SK-N-SH treated with all-trans-retinoic acid at 6 μM for 48 hours (cell line): ENCODE data around the gene ADH1B.

Source experiments
- ATAC-seq: fragments of 200-7000 bp; cut with Tn5 transposase; 3 replicates; pipeline ENCODE4 v1.9.1; 2020; ENCODE audit warnings: mild to moderate bottlenecking, moderate library complexity
- ARNTL ChIP-seq: fragments of 450-650 bp; formaldehyde crosslinking; IDR thresholded peaks from 2 replicates; pipeline ENCODE4 v1.5.0; 2020; ENCODE audit warnings: low read depth, mild to moderate bottlenecking, moderate library complexity, borderline replicate concordance
- BACH2 ChIP-seq: fragments of 250-450 bp; sonication (Bioruptor Pico); IDR thresholded peaks from 2 replicates; pipeline ENCODE4 v1.9.0; 2021; ENCODE audit warnings: mild to moderate bottlenecking, borderline replicate concordance
- CREB5 ChIP-seq: fragments of 250-450 bp; sonication (Bioruptor Pico); IDR thresholded peaks from 2 replicates; pipeline ENCODE4 v1.5.1; 2020; ENCODE audit warnings: low read depth, mild to moderate bottlenecking, moderate library complexity
- CSDC2 ChIP-seq: fragments of 250-450 bp; sonication (Bioruptor Pico); IDR thresholded peaks from 2 replicates; pipeline ENCODE4 v1.5.0; 2020; ENCODE audit warnings: mild to moderate bottlenecking, moderate library complexity
- ESRRG ChIP-seq: fragments of 250-450 bp; sonication (Bioruptor Pico); IDR thresholded peaks from 2 replicates; pipeline ENCODE4 v1.6.1; 2021; ENCODE audit warnings: mild to moderate bottlenecking
- GLIS3 ChIP-seq: fragments of 250-450 bp; sonication (Bioruptor Pico); IDR thresholded peaks from 2 replicates; pipeline ENCODE4 v1.5.0; 2020; ENCODE audit warnings: mild to moderate bottlenecking, moderate library complexity
- OSR1 ChIP-seq: fragments of 250-450 bp; sonication (Bioruptor Pico); IDR thresholded peaks from 2 replicates; pipeline ENCODE4 v1.8.0; 2022; ENCODE audit warnings: moderate library complexity, mild to moderate bottlenecking, inconsistent platforms
- PATZ1 ChIP-seq: fragments of 250-450 bp; sonication (Bioruptor Pico); IDR thresholded peaks from 2 replicates; pipeline ENCODE4 v1.8.0; 2020; ENCODE audit warnings: mild to moderate bottlenecking, moderate library complexity, borderline replicate concordance
- PPARA ChIP-seq: fragments of 250-450 bp; sonication (Bioruptor Pico); IDR thresholded peaks from 2 replicates; pipeline ENCODE4 v1.5.0; 2020; ENCODE audit warnings: mild to moderate bottlenecking, borderline replicate concordance
- RARB ChIP-seq: fragments of 250-450 bp; sonication (Bioruptor Pico); IDR thresholded peaks from 2 replicates; pipeline ENCODE4 v1.8.0; 2021; ENCODE audit warnings: mild to moderate bottlenecking, moderate library complexity
- SNAI2 ChIP-seq: fragments of 250-450 bp; sonication (Bioruptor Pico); IDR thresholded peaks from 2 replicates; pipeline ENCODE4 v1.5.0; 2020; ENCODE audit warnings: mild to moderate bottlenecking, moderate library complexity
- TCF4 ChIP-seq: fragments of 250-450 bp; sonication (Bioruptor Pico); IDR thresholded peaks from 2 replicates; pipeline ENCODE4 v1.8.0; 2021; ENCODE audit warnings: mild to moderate bottlenecking, moderate library complexity, borderline replicate concordance
- TSHZ2 ChIP-seq: fragments of 250-450 bp; sonication (Bioruptor Pico); IDR thresholded peaks from 2 replicates; pipeline ENCODE4 v1.5.0; 2020; ENCODE audit warnings: mild to moderate bottlenecking, moderate library complexity
- ZC3H10 ChIP-seq: fragments of 250-450 bp; sonication (Bioruptor Pico); IDR thresholded peaks from 2 replicates; pipeline ENCODE4 v1.5.1; 2021; ENCODE audit warnings: mild to moderate bottlenecking, moderate library complexity
- ZFP3 ChIP-seq: fragments of 250-450 bp; sonication (Bioruptor Pico); IDR thresholded peaks from 2 replicates; pipeline ENCODE4 v1.5.0; 2020; ENCODE audit warnings: mild to moderate bottlenecking, moderate library complexity
- ZFP30 ChIP-seq: fragments of 450-650 bp; formaldehyde crosslinking; IDR thresholded peaks from 2 replicates; pipeline ENCODE4 v1.5.0; 2022; ENCODE audit warnings: mild to moderate bottlenecking, moderate library complexity
- ZNF70 ChIP-seq: fragments of 450-650 bp; formaldehyde crosslinking; IDR thresholded peaks from 2 replicates; pipeline ENCODE4 v1.5.0; 2020; ENCODE audit warnings: mild to moderate bottlenecking, moderate library complexity
- ZNF8 ChIP-seq: fragments of 450-650 bp; formaldehyde crosslinking; IDR thresholded peaks from 2 replicates; pipeline ENCODE4 v1.5.0; 2020; ENCODE audit warnings: mild to moderate bottlenecking, moderate library complexity
- TF ChIP-seq, protein P1 (sequence below): fragments of 250-450 bp; sonication (Bioruptor Pico); IDR thresholded peaks from 2 replicates; pipeline ENCODE4 v1.5.1; 2021; ENCODE audit warnings: mild to moderate bottlenecking, moderate library complexity
- TF ChIP-seq, protein P2 (sequence below): fragments of 250-450 bp; sonication (Bioruptor Pico); IDR thresholded peaks from 2 replicates; pipeline ENCODE4 v1.8.0; 2021; ENCODE audit warnings: low read depth, mild to moderate bottlenecking, moderate library complexity, borderline replicate concordance

Gene ADH1B

DNA sequence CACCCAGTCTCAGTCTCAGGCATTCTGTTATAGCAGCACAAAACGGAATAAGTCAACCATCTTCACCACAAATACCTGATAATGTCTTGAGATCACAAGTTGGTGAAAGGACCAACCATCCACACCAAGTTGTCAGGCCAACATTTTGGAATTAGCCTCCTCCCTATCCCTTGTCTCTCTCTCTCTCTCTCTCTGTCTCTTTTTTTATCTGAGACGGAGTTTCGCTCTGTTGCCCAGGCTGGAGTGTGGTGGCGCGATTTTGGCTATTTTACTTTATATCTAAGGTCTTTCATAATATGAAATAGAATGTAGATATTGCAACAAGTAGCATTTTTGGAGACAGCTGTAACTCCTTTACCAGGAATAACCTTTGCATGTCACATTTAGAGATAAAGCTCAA lies 46.2 kb downstream of the ADH1B start:
- no peak for TF ChIP-seq PPARA (CRISPR knock-in tag)
- TF ChIP-seq OSR1 (CRISPR knock-in tag) = no peak
- TF ChIP-seq BACH2 (CRISPR knock-in tag) = no peak
- TF ChIP-seq ARNTL (CRISPR knock-in tag) = no peak
- no peak for TF ChIP-seq TCF4 (CRISPR knock-in tag)
- TF ChIP-seq TSHZ2 (CRISPR knock-in tag) = no peak
- no peak for TF ChIP-seq ZFP3 (CRISPR knock-in tag)
- TF ChIP-seq ZFP30 = no peak
- TF ChIP-seq ZNF70 (CRISPR knock-in tag) = no peak
- TF ChIP-seq, protein P1, sequence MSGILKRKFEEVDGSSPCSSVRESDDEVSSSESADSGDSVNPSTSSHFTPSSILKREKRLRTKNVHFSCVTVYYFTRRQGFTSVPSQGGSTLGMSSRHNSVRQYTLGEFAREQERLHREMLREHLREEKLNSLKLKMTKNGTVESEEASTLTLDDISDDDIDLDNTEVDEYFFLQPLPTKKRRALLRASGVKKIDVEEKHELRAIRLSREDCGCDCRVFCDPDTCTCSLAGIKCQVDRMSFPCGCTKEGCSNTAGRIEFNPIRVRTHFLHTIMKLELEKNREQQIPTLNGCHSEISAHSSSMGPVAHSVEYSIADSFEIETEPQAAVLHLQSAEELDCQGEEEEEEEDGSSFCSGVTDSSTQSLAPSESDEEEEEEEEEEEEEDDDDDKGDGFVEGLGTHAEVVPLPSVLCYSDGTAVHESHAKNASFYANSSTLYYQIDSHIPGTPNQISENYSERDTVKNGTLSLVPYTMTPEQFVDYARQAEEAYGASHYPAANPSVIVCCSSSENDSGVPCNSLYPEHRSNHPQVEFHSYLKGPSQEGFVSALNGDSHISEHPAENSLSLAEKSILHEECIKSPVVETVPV = no peak
- no peak for TF ChIP-seq ZC3H10 (CRISPR knock-in tag)
- TF ChIP-seq RARB = no peak
- TF ChIP-seq ESRRG (CRISPR knock-in tag) = no peak
- no peak for TF ChIP-seq PATZ1 (CRISPR knock-in tag)
- no peak for TF ChIP-seq CSDC2 (CRISPR knock-in tag)
- no peak for ATAC-seq

DNA sequence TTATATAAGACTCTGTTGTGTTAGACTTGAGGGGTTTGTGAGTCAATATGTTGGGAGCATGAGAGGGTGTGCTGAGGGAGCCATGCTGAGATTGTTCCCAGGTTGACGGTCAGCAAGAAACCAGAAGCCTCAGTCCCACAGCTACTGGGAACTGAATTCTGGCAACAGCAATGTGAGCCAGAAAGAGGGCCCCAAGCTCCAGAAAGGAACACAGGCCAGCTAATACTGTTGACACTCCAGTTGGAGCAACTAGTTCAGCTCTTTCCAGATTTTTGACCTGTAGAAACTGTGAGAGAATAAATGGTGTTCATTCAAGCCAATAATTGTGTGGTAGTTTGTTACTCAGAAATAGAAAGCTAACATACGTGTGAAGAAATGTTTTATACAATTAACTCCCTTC lies 47.5 kb downstream of the ADH1B start:
- no peak for TF ChIP-seq ZFP30
- TF ChIP-seq, protein P1 = no peak
- TF ChIP-seq, protein P2, sequence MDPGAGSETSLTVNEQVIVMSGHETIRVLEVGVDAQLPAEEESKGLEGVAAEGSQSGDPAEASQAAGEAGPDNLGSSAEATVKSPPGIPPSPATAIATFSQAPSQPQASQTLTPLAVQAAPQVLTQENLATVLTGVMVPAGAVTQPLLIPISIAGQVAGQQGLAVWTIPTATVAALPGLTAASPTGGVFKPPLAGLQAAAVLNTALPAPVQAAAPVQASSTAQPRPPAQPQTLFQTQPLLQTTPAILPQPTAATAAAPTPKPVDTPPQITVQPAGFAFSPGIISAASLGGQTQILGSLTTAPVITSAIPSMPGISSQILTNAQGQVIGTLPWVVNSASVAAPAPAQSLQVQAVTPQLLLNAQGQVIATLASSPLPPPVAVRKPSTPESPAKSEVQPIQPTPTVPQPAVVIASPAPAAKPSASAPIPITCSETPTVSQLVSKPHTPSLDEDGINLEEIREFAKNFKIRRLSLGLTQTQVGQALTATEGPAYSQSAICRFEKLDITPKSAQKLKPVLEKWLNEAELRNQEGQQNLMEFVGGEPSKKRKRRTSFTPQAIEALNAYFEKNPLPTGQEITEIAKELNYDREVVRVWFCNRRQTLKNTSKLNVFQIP (CRISPR knock-in tag) = no peak
- TF ChIP-seq ARNTL (CRISPR knock-in tag) = no peak
- TF ChIP-seq CSDC2 (CRISPR knock-in tag) = no peak
- TF ChIP-seq SNAI2 (CRISPR knock-in tag) = no peak
- no peak for TF ChIP-seq ZC3H10 (CRISPR knock-in tag)
- TF ChIP-seq OSR1 (CRISPR knock-in tag) = no peak
- TF ChIP-seq ESRRG (CRISPR knock-in tag) = no peak
- no peak for TF ChIP-seq RARB
- no peak for TF ChIP-seq CREB5
- TF ChIP-seq GLIS3 (CRISPR knock-in tag) = no peak
- no peak for TF ChIP-seq BACH2 (CRISPR knock-in tag)
- TF ChIP-seq PPARA (CRISPR knock-in tag) = no peak
- no peak for TF ChIP-seq TSHZ2 (CRISPR knock-in tag)
- TF ChIP-seq ZNF8 (CRISPR knock-in tag) = no peak
- ATAC-seq = no peak
